A673 (cell line): ENCODE data around the gene PFAS. TPM values are rescaled to one million over a fixed set of nuclear protein-coding genes. Genes with fewer than 3 reads are reported as not detected.
A peak's percentile ranks its signal among the peaks of the same experiment; 100 is the strongest.

Experiments used
- BruUV-seq: library from RNA; stranded (reverse); fragments of 400-500 nt; replicated peaks from 2 replicates; lab custom pipeline; 2021; lab: Mats Ljungman, UMichigan
- CTCF ChIA-PET: fragments of 300-600 bp; sonication (Branson Sonifier 250); formaldehyde crosslinking; loops from one replicate; lab custom pipeline; 2022; ENCODE audit warnings: antibody characterized with exemption; lab: Charles Lee
- POLR2A ChIA-PET: fragments of 300-600 bp; sonication (Branson Sonifier 250); formaldehyde crosslinking; loops from one replicate; lab custom pipeline; 2022; ENCODE audit warnings: antibody characterized with exemption; ENCODE audit not compliant: low non-redundant PET; lab: Charles Lee
- DNase-seq: peaks from one replicate; pipeline ENCODE4 v3.0.0-alpha.2; 2015; ENCODE audit warnings: low spot score
- H3K27ac ChIP-seq: fragments of 200-600 bp; sonication (generic); 2 replicates; pipeline ENCODE4 v1.5.1; 2016; ENCODE audit warnings: mixed run types, low read depth, mild to moderate bottlenecking, mixed read lengths, antibody characterized with exemption, low read length; ENCODE audit not compliant: poor library complexity, severe bottlenecking
- H3K27me3 ChIP-seq: fragments of 200-600 bp; sonication (generic); replicated peaks from 2 replicates; pipeline ENCODE4 v1.6.1; 2017; ENCODE audit warnings: mixed run types, low read depth, mild to moderate bottlenecking, mixed read lengths, antibody characterized with exemption, low read length; ENCODE audit not compliant: insufficient read depth, poor library complexity
- H3K36me3 ChIP-seq: fragments of 200-600 bp; sonication (generic); 2 replicates; pipeline ENCODE4 v1.6.1; 2016; ENCODE audit warnings: mixed run types, mild to moderate bottlenecking, mixed read lengths, antibody characterized with exemption, low read length; ENCODE audit not compliant: insufficient read depth, poor library complexity, severe bottlenecking
- H3K4me1 ChIP-seq: fragments of 200-600 bp; sonication (generic); 2 replicates; pipeline ENCODE4 v1.6.1; 2017; ENCODE audit warnings: mixed run types, mild to moderate bottlenecking, mixed read lengths, antibody characterized with exemption, low read length; ENCODE audit not compliant: insufficient read depth, poor library complexity, severe bottlenecking
- H3K4me3 ChIP-seq: fragments of 200-600 bp; sonication (generic); 2 replicates; pipeline ENCODE4 v1.5.1; 2016; ENCODE audit warnings: low read depth, mixed run types, mild to moderate bottlenecking, mixed read lengths, low read length; ENCODE audit not compliant: poor library complexity, severe bottlenecking
- H3K9me3 ChIP-seq: fragments of 200-600 bp; sonication (generic); 2 replicates; pipeline ENCODE4 v1.6.1; 2016; ENCODE audit warnings: mixed run types, low read depth, mild to moderate bottlenecking, mixed read lengths, antibody characterized with exemption, low read length; ENCODE audit not compliant: poor library complexity, severe bottlenecking
- CTCF ChIP-seq: fragments of 300-800, 200-600 bp; sonication (generic); conservative IDR thresholded peaks from 2 replicates; pipeline ENCODE4 v1.5.1; 2017; ENCODE audit warnings: low read depth, mild to moderate bottlenecking, antibody characterized with exemption, low read length, moderate library complexity, mixed read lengths
- EZH2 ChIP-seq: fragments of 200-600 bp; sonication (generic); IDR thresholded peaks from 2 replicates; pipeline ENCODE4 v1.6.1; 2017; ENCODE audit warnings: borderline replicate concordance, low read depth, mild to moderate bottlenecking, mixed read lengths, antibody characterized with exemption, low read length; ENCODE audit not compliant: poor library complexity, severe bottlenecking
- intact Hi-C: fragments of 100-400 bp; cut with micrococcal nuclease; formaldehyde crosslinking; loops from one replicate; pipeline ENCODE4 v1.10.0; 2022; ENCODE audit not compliant: unreplicated experiment
- total RNA-seq: library from RNA; stranded (reverse); gene quantifications from 2 replicates; pipeline ENCODE4 v1.2.3, GENCODE V29; 2021

PFAS gene
- total RNA-seq, 1 experiment from 2014 or later = 165 TPM

- H3K27ac ChIP-seq = peak overlapping the region; percentile 4
- no peak overlapping the region for H3K4me3 ChIP-seq
- BruUV-seq = no TSS peak
- peaks cover 48% of the 10 kb centered on the region for H3K36me3 ChIP-seq
- no peak for DNase-seq
- CTCF ChIA-PET = no interaction called here
- POLR2A ChIA-PET = interaction anchor here (0.7 kb wide), 1 partner anchor 113 kb away, joined by 7 read pairs; no protein-coding TSS in a partner anchor
- peaks cover 11% of the 10 kb centered on the region for H3K4me1 ChIP-seq
- no peaks in the 10 kb centered on the region for H3K27me3 ChIP-seq
- TF ChIP-seq CTCF = no peak
- intact Hi-C loops = no loop called here
- no peaks in the 10 kb centered on the region for H3K9me3 ChIP-seq
Observed at GRCh38 chr17:8206536-8206935, 42.6 kb upstream of the PFAS start.

GRCh38 chr17:8209907-8210760 lies 39.0 kb upstream of the PFAS start, which contains the start of gene AURKB:
Gene AURKB (minus strand): TSS chr17:8210575. CDS start chr17:8210224, 351 bp downstream.
- ChIA-PET POLR2A (interaction anchor here (0.5 to 1.0 kb wide), 6 partner anchors 8 to 32 kb away, joined by 4 to 9 read pairs (median 5); no protein-coding TSS in a partner anchor), CTCF (interaction anchor here (0.6 to 1.2 kb wide), 3 partner anchors 11 to 49 kb away, joined by 3 to 5 read pairs (median 4); no protein-coding TSS in a partner anchor)
- Histone ChIP-seq H3K9me3 (no peaks in the 10 kb centered on the region), H3K36me3 (peaks cover 30% of the 10 kb centered on the region), H3K27me3 (no peaks in the 10 kb centered on the region), H3K4me3 (peak within 1 kb of the TSS; percentile 82), H3K27ac (peak within 1 kb of the TSS; percentile 94), H3K4me1 (peaks cover 11% of the 10 kb centered on the region)
- DNase-seq = peak; percentile 99
- TF ChIP-seq EZH2 (no peak), CTCF (no peak)
- intact Hi-C loops = loop anchor here (1.0 kb wide), 2 partner anchors 10 to 23 kb away; no protein-coding TSS in a partner anchor
- TSS peak; percentile 87 for BruUV-seq

- BruUV-seq = TSS peak; percentile 97
- CTCF ChIA-PET = interaction anchor here (0.7 to 1.2 kb wide), 2 partner anchors 11 to 50 kb away, joined by 3 to 4 read pairs; no protein-coding TSS in a partner anchor
- Histone ChIP-seq H3K9me3 (no peaks in the 10 kb centered on the region), H3K27me3 (no peaks in the 10 kb centered on the region), H3K4me3 (peak overlapping the region; percentile 82), H3K27ac (peak overlapping the region; percentile 94), H3K4me1 (peaks cover 11% of the 10 kb centered on the region), H3K36me3 (peaks cover 22% of the 10 kb centered on the region)
- POLR2A ChIA-PET = interaction anchor here (0.6 to 1.0 kb wide), 4 partner anchors 14 to 20 kb away, joined by 4 to 9 read pairs (median 6); no protein-coding TSS in a partner anchor
- TF ChIP-seq EZH2 (no peak), CTCF (no peak)
- no peak for DNase-seq
- intact Hi-C loops = loop anchor here (1.0 kb wide), 2 partner anchors 9 to 24 kb away; no protein-coding TSS in a partner anchor
Observed at GRCh38 chr17:8210761-8211458, 38.2 kb upstream of the PFAS start.
